HG03196 (cell line): ENCODE data around the gene STAP2.
"Not testable (repeated sequence)": the region's sequence is repeated elsewhere in the genome, so short reads cannot be mapped to it uniquely, and the experiment has no call there.

Experiments used
- ATAC-seq: cut with Tn5 transposase; IDR thresholded peaks from one replicate; pipeline ENCODE4 v1.9.1; 2021; ENCODE audit not compliant: unreplicated experiment

Gene STAP2

GRCh38 chr19:4278010-4278409, 60.6 kb downstream of the STAP2 start:
- no peak for ATAC-seq

- ATAC-seq = no peak
Observed at GRCh38 chr19:4277191-4277696, 61.4 kb downstream of the STAP2 start.

GRCh38 chr19:4274321-4274686, 64.3 kb downstream of the STAP2 start:
- not testable (repeated sequence) for ATAC-seq
